Uterus (tissue), 4 donors: Measurements from ENCODE around the gene TEX264. TPM values are rescaled to one million over a fixed set of nuclear protein-coding genes. Genes with fewer than 3 reads are reported as not detected.
"Not testable (repeated sequence)": the region's sequence is repeated elsewhere in the genome, so short reads cannot be mapped to it uniquely, and the experiment has no call there.

Experiments
- DNase-seq, 2 donors: peaks; one replicate each; pipeline ENCODE4 v3.0.0-alpha.2; 2019 to 2020
- H3K27ac ChIP-seq, 2 donors: fragments of 200-600 bp; sonication (generic); 1 replicate in 1 of 2; 2 replicates in 1 of 2; pipeline ENCODE4 v1.5.1; 2016 to 2018
- H3K27me3 ChIP-seq, 2 donors: fragments of 200-600 bp; sonication (generic); one replicate each; pipeline ENCODE4 v1.5.1; 2018 to 2019; ENCODE audit warnings: control low read depth in 1 of 2
- H3K36me3 ChIP-seq, 2 donors: fragments of 200-600 bp; sonication (generic); one replicate each; pipeline ENCODE4 v1.5.1; 2019; ENCODE audit warnings: control low read depth in 1 of 2
- H3K4me1 ChIP-seq, 2 donors: fragments of 200-600 bp; sonication (generic); one replicate each; pipeline ENCODE4 v1.5.1; 2018 to 2019; ENCODE audit warnings: control low read depth in 1 of 2
- H3K4me3 ChIP-seq, 2 donors: fragments of 200-600 bp; sonication (generic); 1 replicate in 1 of 2; 2 replicates in 1 of 2; pipeline ENCODE4 v1.5.1; 2018 to 2019; ENCODE audit warnings: mild to moderate bottlenecking in 1 of 2
- H3K9me3 ChIP-seq, 2 donors: fragments of 200-600 bp; sonication (generic); one replicate each; pipeline ENCODE4 v1.5.1; 2019; ENCODE audit warnings: control low read depth in 1 of 2
- POLR2A ChIP-seq, 2 donors: fragments of 450-650 bp; IDR thresholded peaks; one replicate each; pipeline ENCODE4 v1.6.1; 2016; ENCODE audit warnings: antibody characterized with exemption in 2 of 2, mild to moderate bottlenecking in 1 of 2, moderate library complexity in 1 of 2
- intact Hi-C: fragments of 100-400 bp; cut with DNase I; formaldehyde crosslinking; loops from one replicate; pipeline ENCODE4 v1.15.1; 2023; ENCODE audit warnings: low total_unique reads
- total RNA-seq, 4 donors: library from RNA; depleted of rRNA in 3 of 4; stranded (reverse); fragments of >200 nt in 3 of 4; gene quantifications; one replicate each; pipeline versions ENCODE4 v1.1.0 to v1.2.4, GENCODE V29; 2014 to 2023
- TF ChIP-seq, protein P1 (sequence below), 4 experiments: fragments of 200-600 bp in 2 of 4; fragments of 450-650 bp in 2 of 4; sonication (generic) in 2 of 4; IDR thresholded peaks; one replicate each; pipeline ENCODE4 v1.5.1; 2016 to 2019; ENCODE audit warnings: antibody characterized with exemption in 4 of 4, mild to moderate bottlenecking in 2 of 4, moderate library complexity in 1 of 4
- donor health status: DM: yes; HTN: yes; CAD: no.

Gene TEX264
- total RNA-seq, 4 donors from 2014 or later = 35.3 to 74.8 (median 48.8) TPM

DNA sequence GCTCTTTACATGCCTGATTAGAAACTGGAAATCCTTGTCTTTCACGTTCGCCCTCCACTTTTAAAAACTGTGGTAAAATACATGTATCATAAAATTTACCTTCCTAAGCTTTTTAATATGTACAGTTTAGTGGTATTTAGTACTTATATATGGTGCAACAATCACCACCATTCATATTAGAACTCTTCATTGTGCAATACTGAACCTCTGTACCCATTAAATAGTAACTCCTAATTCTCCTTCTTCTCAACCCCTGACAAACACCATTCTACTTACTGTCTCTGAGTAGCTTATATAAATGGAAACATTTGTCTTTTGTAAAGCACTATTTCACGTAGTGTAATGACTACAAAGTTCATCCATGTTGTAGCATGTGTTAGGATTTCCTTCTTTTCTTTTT lies 64.0 kb downstream of the TEX264 start:
- Histone ChIP-seq H3K27me3 (no peaks in the 10 kb centered on the region), H3K4me3 (no peak overlapping the region), H3K9me3 (no peaks in the 10 kb centered on the region), H3K4me1 (no peaks in the 10 kb centered on the region), H3K36me3 (no peaks in the 10 kb centered on the region), H3K27ac (no peak overlapping the region)
- intact Hi-C loops = no loop called here
- TF ChIP-seq POLR2A (IDR thresholded peaks at IDR 0.05) = no peak
- TF ChIP-seq, protein P1, sequence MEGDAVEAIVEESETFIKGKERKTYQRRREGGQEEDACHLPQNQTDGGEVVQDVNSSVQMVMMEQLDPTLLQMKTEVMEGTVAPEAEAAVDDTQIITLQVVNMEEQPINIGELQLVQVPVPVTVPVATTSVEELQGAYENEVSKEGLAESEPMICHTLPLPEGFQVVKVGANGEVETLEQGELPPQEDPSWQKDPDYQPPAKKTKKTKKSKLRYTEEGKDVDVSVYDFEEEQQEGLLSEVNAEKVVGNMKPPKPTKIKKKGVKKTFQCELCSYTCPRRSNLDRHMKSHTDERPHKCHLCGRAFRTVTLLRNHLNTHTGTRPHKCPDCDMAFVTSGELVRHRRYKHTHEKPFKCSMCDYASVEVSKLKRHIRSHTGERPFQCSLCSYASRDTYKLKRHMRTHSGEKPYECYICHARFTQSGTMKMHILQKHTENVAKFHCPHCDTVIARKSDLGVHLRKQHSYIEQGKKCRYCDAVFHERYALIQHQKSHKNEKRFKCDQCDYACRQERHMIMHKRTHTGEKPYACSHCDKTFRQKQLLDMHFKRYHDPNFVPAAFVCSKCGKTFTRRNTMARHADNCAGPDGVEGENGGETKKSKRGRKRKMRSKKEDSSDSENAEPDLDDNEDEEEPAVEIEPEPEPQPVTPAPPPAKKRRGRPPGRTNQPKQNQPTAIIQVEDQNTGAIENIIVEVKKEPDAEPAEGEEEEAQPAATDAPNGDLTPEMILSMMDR (IDR thresholded peaks at IDR 0.05) = no peak
- no peak for DNase-seq

GRCh38 chr3:51735950-51736349 lies 64.9 kb downstream of the TEX264 start:
- no peak for TF ChIP-seq POLR2A (IDR thresholded peaks at IDR 0.05)
- TF ChIP-seq, protein P1 (IDR thresholded peaks at IDR 0.05) = no peak
- Histone ChIP-seq H3K9me3 (no peaks in the 10 kb centered on the region), H3K27ac (no peak overlapping the region), H3K36me3 (no peaks in the 10 kb centered on the region), H3K4me1 (no peaks in the 10 kb centered on the region), H3K27me3 (no peaks in the 10 kb centered on the region), H3K4me3 (no peak overlapping the region)
- no peak for DNase-seq
- intact Hi-C loops = no loop called here

GRCh38 chr3:51739110-51739509 lies 68.1 kb downstream of the TEX264 start:
- intact Hi-C loops = no loop called here
- DNase-seq = no peak
- no peak overlapping the region for H3K27ac ChIP-seq
- no peaks in the 10 kb centered on the region for H3K27me3 ChIP-seq
- no peaks in the 10 kb centered on the region for H3K36me3 ChIP-seq
- H3K9me3 ChIP-seq = no peaks in the 10 kb centered on the region
- TF ChIP-seq, protein P1 (IDR thresholded peaks at IDR 0.05) = no peak
- no peak for TF ChIP-seq POLR2A (IDR thresholded peaks at IDR 0.05)
- H3K4me3 ChIP-seq = no peak overlapping the region
- no peaks in the 10 kb centered on the region for H3K4me1 ChIP-seq

GRCh38 chr3:51742320-51742719 lies 71.3 kb downstream of the TEX264 start:
- H3K9me3 ChIP-seq, H3K27me3 ChIP-seq, H3K27ac ChIP-seq, intact Hi-C loops, DNase-seq, H3K4me1 ChIP-seq, H3K36me3 ChIP-seq, H3K4me3 ChIP-seq: not testable (repeated sequence)

DNA sequence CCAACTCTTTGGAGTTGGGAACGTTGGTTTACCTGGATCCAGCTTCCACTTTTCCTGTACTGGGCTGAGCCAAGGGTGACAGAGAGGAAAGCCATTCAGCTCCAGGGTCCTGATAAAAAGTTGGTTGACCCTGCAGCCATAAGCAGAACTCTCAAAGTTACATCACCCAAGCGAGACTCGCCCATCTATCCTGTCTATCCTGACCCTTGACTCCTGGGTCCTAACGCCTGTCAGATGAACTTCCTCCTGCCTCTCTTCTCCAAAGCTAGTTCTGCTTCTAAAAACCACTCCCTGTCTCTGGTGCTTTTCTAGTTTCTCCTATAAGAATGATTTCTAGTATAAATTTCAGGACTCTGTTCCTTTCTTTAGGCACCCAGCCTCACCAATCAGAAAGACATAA lies 71.9 kb downstream of the TEX264 start:
- intact Hi-C loops, H3K4me3 ChIP-seq, DNase-seq, H3K9me3 ChIP-seq, H3K36me3 ChIP-seq, H3K27ac ChIP-seq, H3K27me3 ChIP-seq, H3K4me1 ChIP-seq: not testable (repeated sequence)

DNA sequence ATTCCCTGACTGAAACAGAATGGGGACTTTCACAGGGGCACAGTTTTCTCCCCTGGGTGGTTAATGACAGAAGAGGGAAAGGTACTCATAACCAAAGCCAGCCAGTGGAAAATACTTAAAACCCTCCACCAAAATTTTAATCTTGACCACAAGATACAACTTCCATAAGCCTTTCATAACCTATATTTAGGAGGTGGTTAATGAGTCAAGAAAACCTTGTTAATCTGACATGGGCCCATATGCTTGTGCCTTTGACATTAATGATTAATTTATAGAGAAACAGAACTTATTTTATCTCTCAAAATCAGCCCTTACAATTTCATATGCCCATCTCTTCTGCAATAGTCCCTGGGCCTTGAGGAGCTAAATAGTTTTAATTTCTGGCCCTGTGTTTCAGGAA lies 76.8 kb downstream of the TEX264 start:
- Histone ChIP-seq H3K4me1 (no peaks in the 10 kb centered on the region), H3K36me3 (no peaks in the 10 kb centered on the region), H3K27me3 (no peaks in the 10 kb centered on the region), H3K4me3 (no peak overlapping the region), H3K9me3 (no peaks in the 10 kb centered on the region), H3K27ac (no peak overlapping the region)
- TF ChIP-seq POLR2A (IDR thresholded peaks at IDR 0.05) = no peak
- TF ChIP-seq, protein P1 (IDR thresholded peaks at IDR 0.05) = no peak
- DNase-seq = no peak
- intact Hi-C loops = no loop called here
